ENCODE data around the gene CYP3A5.
"Not testable (repeated sequence)": the region's sequence is repeated elsewhere in the genome, so short reads cannot be mapped to it uniquely, and the experiment has no call there.

Gene CYP3A5

GRCh38 chr7:99685871-99686608 lies 6.2 kb upstream of the CYP3A5 start:
- not testable (repeated sequence) for DNase-seq (ENCODE audit: low spot score)

DNA sequence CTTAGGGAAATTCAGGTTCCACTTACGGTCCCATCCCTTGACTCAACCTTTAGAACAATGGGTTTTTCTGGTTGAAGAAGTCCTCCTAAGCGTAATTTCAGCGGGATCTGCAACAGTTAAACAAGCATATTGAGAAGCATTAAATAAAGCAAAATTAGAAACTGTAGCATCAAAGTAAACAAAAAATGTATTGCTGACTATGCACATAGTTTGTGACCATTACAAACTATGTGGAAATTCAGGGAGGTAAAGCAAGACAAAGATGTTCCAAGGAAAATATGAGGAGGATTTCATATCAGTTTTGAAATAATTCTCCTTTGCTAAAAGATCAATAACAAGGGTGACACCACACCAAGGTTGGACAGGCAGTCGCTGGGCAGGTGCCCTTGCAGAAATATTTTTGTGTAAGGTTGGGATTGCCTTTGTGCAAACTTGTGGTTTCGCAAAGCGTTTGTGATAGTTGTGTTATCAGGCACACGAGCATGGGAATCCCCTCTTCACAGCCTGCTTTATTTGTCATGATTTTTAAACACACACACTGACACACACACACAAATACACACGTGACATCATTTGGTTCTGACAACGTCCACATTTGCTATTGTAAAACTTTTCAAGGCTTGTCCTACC lies 5.4 kb upstream of the CYP3A5 start:
- DNase-seq (ENCODE audit: low spot score): no peak

- DNase-seq (ENCODE audit: low spot score): no peak
Measured at GRCh38 chr7:99679032-99679399, 780 bp downstream of the CYP3A5 start.

- no peak for DNase-seq (ENCODE audit: low spot score)
Measured at GRCh38 chr7:99677648-99678045, 2.1 kb downstream of the CYP3A5 start.

GRCh38 chr7:99677013-99677647 lies 2.7 kb downstream of the CYP3A5 start:
- DNase-seq (ENCODE audit: low spot score): no peak

GRCh38 chr7:99674995-99675742 lies 4.6 kb downstream of the CYP3A5 start:
- no peak for DNase-seq (ENCODE audit: low spot score)

GRCh38 chr7:99672573-99672972 lies 7.2 kb downstream of the CYP3A5 start:
- DNase-seq (ENCODE audit: low spot score): no peak

DNA sequence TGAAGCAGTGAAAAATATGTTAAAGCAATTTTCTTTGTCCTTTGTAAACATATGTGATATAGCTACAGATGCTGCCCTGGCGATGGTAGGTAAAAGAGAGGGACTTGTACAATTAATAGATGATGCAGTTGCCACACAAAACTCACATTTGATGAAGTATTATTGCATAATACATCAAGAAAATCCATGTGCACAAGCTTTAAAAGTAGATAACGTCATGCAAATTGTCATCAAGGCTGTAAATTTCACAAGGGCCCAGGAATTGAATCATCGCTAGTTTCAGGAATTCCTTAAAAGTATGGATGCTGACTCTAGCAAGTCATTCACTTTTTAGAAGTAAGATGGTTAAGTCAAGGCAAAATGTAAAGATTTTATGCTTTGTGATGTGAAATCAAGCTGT lies 10.0 kb downstream of the CYP3A5 start:
- DNase-seq (ENCODE audit: low spot score): no peak

DNA sequence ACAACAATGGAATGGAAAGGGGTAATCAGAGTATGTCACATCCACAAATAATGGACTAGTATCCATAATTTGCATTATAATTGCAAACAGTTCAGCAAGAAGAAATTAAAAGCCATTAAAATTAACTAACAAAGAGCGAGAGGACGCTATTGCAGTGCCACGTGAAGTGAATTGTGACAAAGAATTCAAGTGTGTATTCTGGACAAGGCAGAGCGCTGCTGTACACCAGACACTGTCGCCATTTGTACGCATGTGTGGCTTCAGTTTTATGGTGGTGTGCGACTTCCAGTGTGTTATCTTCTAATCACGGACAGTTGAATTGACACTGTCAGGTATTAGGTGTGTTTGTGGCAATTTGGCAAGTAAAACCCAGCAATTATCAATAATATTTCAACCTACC lies 11.3 kb downstream of the CYP3A5 start:
- DNase-seq (ENCODE audit: low spot score): no peak

DNA sequence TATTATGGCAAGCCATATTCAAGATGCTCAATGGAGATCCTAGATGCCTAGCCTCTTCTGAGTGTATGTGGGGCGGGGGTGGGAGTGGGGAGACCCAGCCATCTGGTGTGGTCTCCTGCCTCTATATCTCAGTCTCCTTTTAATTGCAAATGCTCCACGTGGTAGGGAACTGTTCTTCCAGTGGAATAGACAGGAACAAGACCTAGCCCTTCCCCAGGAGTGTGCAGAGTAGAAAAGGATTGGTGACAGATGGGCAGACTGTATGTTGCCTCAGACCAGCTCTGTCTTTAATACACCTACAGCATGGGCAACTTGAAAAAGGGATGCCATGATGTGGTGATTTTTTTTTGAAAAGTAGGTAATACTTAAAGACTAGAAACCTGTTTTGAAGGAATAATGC lies 12.6 kb downstream of the CYP3A5 start:
- DNase-seq (ENCODE audit: low spot score): no peak

GRCh38 chr7:99666013-99666395 lies 13.8 kb downstream of the CYP3A5 start:
- no peak for DNase-seq (ENCODE audit: low spot score)

GRCh38 chr7:99665312-99666012 lies 14.3 kb downstream of the CYP3A5 start:
- no peak for DNase-seq (ENCODE audit: low spot score)

GRCh38 chr7:99657879-99658278 lies 21.9 kb downstream of the CYP3A5 start:
- DNase-seq (ENCODE audit: low spot score): not testable (repeated sequence)

GRCh38 chr7:99654626-99655025 lies 25.2 kb downstream of the CYP3A5 start:
- not testable (repeated sequence) for DNase-seq (ENCODE audit: low spot score)

DNA sequence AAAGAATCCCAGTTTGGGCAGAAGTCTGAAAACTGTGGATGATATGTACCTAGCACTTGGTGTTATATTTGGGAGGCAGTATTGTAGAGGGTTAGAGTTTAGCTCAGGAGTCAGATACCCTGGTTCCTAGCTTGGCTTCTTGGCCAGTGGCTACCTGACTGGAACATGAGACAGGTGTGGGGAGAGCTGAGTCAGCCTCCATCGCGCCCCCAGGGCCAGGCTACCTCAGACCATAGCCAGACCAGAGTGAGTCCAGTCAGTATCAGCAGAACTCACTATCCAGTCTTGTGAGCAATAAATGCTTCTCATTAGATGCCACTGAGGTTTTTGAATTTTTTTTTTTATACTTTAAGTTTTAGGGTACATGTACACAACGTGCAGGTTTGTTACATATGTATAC lies 26.0 kb downstream of the CYP3A5 start:
- no peak for DNase-seq (ENCODE audit: low spot score)

- DNase-seq (ENCODE audit: low spot score): not testable (repeated sequence)
Measured at GRCh38 chr7:99653269-99653668, 26.5 kb downstream of the CYP3A5 start.

- DNase-seq (ENCODE audit: low spot score): no peak
Measured at GRCh38 chr7:99652671-99653070, 27.1 kb downstream of the CYP3A5 start.

DNA sequence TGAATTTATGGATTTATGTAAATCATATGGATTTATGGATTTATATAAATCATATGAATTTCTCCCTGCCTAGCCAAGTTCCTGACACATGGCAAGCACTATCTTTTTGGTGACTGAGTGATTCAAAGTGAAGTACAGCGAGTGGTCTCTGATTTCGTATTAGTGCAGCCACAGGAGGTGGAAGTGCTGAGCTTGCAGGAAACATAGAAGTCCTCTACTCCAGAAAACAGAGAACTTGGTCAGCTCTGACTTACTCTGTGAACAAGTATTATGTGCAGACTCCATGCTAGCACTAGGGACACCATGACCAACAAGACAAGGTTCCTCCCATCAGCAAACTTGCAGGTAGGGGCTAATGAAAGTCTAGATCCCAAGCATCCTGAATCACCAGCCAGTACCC lies 28.5 kb downstream of the CYP3A5 start:
- DNase-seq (ENCODE audit: low spot score): no peak

DNA sequence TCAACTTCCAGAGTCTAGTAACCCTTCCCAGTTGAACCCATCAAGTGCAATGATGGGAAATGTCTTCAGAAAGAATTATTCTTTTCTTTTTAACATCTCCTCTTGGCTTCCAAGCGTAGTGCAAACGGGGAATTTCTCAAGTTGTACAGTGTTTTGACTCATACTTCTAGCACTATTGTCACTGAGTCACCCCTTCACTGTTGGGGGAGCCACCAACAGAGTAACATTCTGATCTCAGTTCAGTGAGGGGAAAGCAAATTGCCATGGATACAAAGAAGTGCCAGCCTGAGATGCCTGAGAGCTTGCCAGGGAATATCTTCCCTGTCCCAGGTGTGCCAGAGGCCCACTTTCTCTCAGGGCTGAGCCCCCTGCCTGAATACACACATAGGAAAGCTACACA lies 31.0 kb downstream of the CYP3A5 start:
- no peak for DNase-seq (ENCODE audit: low spot score)

- DNase-seq (ENCODE audit: low spot score): no peak
Measured at GRCh38 chr7:99645590-99645989, 34.2 kb downstream of the CYP3A5 start.

GRCh38 chr7:99644431-99644830 lies 35.4 kb downstream of the CYP3A5 start:
- no peak for DNase-seq (ENCODE audit: low spot score)

DNA sequence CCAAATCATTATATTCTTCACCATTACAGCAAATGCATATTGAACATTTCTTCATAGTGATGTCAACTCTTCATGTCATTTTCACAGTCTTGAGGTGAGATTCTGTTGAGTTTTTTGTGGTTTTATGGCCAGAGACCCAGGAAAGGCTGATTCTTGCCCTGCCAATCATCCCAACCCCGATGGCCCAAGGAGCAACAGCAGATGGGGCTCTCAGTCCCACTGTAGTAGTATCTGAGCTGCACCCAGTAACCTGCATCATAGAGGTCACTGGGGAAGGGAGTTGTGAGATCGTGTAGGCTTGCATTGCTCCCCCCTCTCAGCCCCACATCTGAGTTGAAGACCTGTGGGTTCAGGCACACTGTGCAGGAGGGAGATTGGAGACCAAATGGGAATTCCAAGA lies 36.3 kb downstream of the CYP3A5 start:
- DNase-seq (ENCODE audit: low spot score): no peak
